ENCODE measurements around the gene OR2H2.

OR2H2 gene

GRCh38 chr6:29631209-29631810 lies 46.4 kb downstream of the OR2H2 start:
- DNase-seq, result no peak

- peak; percentile 23 for DNase-seq
Measured at GRCh38 chr6:29631860-29632731, 47.2 kb downstream of the OR2H2 start.

GRCh38 chr6:29632789-29633533 lies 48.0 kb downstream of the OR2H2 start, which contains the start of gene GABBR1:
GABBR1 (minus strand) TSS chr6:29633183; CDS start chr6:29632385, 798 bp downstream.
- DNase-seq, result peak; percentile 68

- no peak for DNase-seq
Measured at GRCh38 chr6:29633534-29633905, 48.6 kb downstream of the OR2H2 start.

- no peak for DNase-seq
Measured at GRCh38 chr6:29637247-29637646, 52.3 kb downstream of the OR2H2 start.
